Measurements from ENCODE around the gene SSUH2.

SSUH2 gene

GRCh38 chr3:8669019-8669418 lies 24.4 kb upstream of the SSUH2 start:
- no peaks in the 10 kb centered on the region for H3K36me3 ChIP-seq (ENCODE audit: control insufficient read depth, insufficient read depth, low read length)
- H3K4me1 ChIP-seq (ENCODE audit: control insufficient read depth, insufficient read depth, low read length) = no peaks in the 10 kb centered on the region
- H3K9me3 ChIP-seq (ENCODE audit: control insufficient read depth, insufficient read depth, low read length) = no peaks in the 10 kb centered on the region
- H3K4me3 ChIP-seq (ENCODE audit: low read depth, low read length) = no peak overlapping the region
- no peak overlapping the region for H3K9ac ChIP-seq (ENCODE audit: low read depth, low read length)
- no peaks in the 10 kb centered on the region for H3K27me3 ChIP-seq (ENCODE audit: control insufficient read depth, insufficient read depth, low read length)

DNA sequence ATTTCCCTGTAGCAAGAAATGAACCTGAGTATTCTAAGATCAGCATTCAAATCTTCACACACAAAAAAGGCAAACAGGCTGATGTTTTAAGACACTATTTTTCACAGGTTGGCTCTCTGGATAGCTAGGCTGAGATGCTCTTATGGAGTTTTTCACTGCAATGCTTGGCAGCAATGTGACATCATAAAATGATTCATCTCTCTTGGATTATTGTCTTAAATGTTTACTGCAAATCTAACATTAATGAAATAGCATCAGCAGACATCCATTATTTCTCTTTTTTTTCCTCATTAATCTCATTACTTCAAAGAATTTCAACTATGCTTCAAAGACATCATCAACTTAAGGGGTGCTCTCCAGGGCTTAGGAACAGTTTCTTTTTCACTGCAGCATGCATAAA lies 23.6 kb upstream of the SSUH2 start:
- Histone ChIP-seq H3K36me3 (ENCODE audit: control insufficient read depth, insufficient read depth, low read length) (no peaks in the 10 kb centered on the region), H3K4me1 (ENCODE audit: control insufficient read depth, insufficient read depth, low read length) (peaks cover under 1% of the 10 kb centered on the region), H3K4me3 (ENCODE audit: low read depth, low read length) (no peak overlapping the region), H3K9ac (ENCODE audit: low read depth, low read length) (no peak overlapping the region), H3K9me3 (ENCODE audit: control insufficient read depth, insufficient read depth, low read length) (no peaks in the 10 kb centered on the region), H3K27me3 (ENCODE audit: control insufficient read depth, insufficient read depth, low read length) (no peaks in the 10 kb centered on the region)

GRCh38 chr3:8667463-8668091 lies 23.0 kb upstream of the SSUH2 start:
- peaks cover 4% of the 10 kb centered on the region for H3K4me1 ChIP-seq (ENCODE audit: control insufficient read depth, insufficient read depth, low read length)
- no peaks in the 10 kb centered on the region for H3K36me3 ChIP-seq (ENCODE audit: control insufficient read depth, insufficient read depth, low read length)
- no peak overlapping the region for H3K9ac ChIP-seq (ENCODE audit: low read depth, low read length)
- no peaks in the 10 kb centered on the region for H3K27me3 ChIP-seq (ENCODE audit: control insufficient read depth, insufficient read depth, low read length)
- H3K4me3 ChIP-seq (ENCODE audit: low read depth, low read length) = no peak overlapping the region
- no peaks in the 10 kb centered on the region for H3K9me3 ChIP-seq (ENCODE audit: control insufficient read depth, insufficient read depth, low read length)

DNA sequence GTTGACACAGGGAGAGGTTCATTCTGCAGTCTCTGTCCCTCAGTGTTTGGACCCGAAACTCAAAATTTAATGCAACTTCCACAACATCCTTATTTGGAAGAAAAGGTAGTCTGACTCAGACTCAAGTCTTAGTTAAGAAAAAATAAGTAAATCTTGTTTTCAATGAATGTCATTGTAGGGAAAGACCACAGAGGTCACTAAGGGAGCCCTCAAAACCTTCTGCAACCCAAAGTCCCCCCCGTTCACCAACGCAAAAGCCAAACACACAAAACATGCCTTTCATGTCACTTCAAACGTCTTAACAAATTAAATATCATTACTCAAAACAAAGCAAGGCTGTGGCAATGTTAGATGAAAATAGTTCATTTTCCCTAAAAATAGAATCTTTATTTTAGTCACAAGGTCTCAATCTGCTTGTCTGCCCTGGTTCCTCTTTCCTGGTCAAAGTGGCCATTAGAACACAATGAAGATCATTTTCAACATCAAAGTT lies 20.9 kb upstream of the SSUH2 start:
- Histone ChIP-seq H3K4me1 (ENCODE audit: control insufficient read depth, insufficient read depth, low read length) (peaks cover 4% of the 10 kb centered on the region), H3K36me3 (ENCODE audit: control insufficient read depth, insufficient read depth, low read length) (no peaks in the 10 kb centered on the region), H3K9me3 (ENCODE audit: control insufficient read depth, insufficient read depth, low read length) (no peaks in the 10 kb centered on the region), H3K27me3 (ENCODE audit: control insufficient read depth, insufficient read depth, low read length) (no peaks in the 10 kb centered on the region), H3K4me3 (ENCODE audit: low read depth, low read length) (no peak overlapping the region), H3K9ac (ENCODE audit: low read depth, low read length) (no peak overlapping the region)

DNA sequence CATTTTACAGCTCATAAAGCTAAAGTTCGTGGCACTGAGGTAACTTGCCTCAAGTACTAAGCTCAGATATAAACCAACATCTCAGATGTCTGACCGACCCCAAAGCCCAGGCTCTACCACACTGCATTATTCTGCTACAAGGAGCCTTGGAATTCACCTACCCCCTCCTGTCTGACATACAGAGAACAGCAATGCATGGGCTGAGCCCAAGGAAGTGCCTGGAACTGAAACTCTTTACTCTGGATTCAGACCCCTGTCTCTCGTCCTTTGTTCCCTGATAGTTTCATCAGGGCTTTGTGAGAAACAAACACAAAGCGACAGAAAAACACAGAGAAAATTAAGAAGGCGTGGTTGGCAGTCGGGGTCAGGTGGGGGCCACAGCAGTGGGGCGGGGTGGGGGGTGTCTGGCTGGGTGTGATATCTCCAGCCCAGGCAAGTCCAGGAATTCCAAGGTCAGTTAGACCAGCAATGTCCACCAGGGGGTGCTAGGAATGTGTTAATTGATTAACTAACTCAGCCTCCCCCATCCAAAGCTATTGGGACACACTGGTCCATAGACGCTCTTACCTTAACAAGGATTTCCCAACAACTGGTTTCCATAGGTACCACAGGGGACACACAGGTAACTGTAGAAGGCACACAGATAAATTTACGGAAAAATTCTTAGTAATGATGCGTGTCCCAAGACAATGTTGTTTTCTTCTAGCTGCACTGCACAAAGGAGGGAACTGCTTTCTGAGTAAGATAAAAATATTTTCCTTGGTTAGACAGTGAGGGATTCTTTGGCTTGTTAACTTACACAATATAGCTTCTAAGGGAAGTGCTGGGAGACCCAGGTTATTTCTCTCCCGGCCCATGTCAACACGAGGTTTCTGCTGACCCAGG lies 18.8 kb upstream of the SSUH2 start:
- Histone ChIP-seq H3K9me3 (ENCODE audit: control insufficient read depth, insufficient read depth, low read length) (no peaks in the 10 kb centered on the region), H3K36me3 (ENCODE audit: control insufficient read depth, insufficient read depth, low read length) (no peaks in the 10 kb centered on the region), H3K4me3 (ENCODE audit: low read depth, low read length) (no peak overlapping the region), H3K27me3 (ENCODE audit: control insufficient read depth, insufficient read depth, low read length) (peaks cover 2% of the 10 kb centered on the region), H3K4me1 (ENCODE audit: control insufficient read depth, insufficient read depth, low read length) (peaks cover 4% of the 10 kb centered on the region), H3K9ac (ENCODE audit: low read depth, low read length) (no peak overlapping the region)

DNA sequence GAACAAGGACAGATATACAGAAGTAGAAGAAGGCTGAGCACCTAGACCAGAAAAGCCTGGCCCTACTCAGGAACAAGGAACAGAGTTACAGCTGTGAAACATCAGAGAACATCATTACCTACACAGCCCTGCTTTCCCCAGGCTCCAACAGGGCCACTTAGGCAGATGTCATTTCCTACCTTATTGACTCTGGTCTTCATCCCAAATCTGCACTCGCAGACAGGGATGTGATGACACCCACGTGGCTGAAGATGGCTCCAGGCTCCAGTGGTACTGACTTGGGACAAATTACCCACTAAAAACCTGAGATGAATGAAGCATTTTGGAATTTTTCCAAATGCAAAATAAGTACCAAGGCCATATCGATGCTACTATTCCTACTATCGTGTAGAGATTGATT lies 18.0 kb upstream of the SSUH2 start:
- Histone ChIP-seq H3K9me3 (ENCODE audit: control insufficient read depth, insufficient read depth, low read length) (no peaks in the 10 kb centered on the region), H3K4me1 (ENCODE audit: control insufficient read depth, insufficient read depth, low read length) (peaks cover 4% of the 10 kb centered on the region), H3K9ac (ENCODE audit: low read depth, low read length) (no peak overlapping the region)

DNA sequence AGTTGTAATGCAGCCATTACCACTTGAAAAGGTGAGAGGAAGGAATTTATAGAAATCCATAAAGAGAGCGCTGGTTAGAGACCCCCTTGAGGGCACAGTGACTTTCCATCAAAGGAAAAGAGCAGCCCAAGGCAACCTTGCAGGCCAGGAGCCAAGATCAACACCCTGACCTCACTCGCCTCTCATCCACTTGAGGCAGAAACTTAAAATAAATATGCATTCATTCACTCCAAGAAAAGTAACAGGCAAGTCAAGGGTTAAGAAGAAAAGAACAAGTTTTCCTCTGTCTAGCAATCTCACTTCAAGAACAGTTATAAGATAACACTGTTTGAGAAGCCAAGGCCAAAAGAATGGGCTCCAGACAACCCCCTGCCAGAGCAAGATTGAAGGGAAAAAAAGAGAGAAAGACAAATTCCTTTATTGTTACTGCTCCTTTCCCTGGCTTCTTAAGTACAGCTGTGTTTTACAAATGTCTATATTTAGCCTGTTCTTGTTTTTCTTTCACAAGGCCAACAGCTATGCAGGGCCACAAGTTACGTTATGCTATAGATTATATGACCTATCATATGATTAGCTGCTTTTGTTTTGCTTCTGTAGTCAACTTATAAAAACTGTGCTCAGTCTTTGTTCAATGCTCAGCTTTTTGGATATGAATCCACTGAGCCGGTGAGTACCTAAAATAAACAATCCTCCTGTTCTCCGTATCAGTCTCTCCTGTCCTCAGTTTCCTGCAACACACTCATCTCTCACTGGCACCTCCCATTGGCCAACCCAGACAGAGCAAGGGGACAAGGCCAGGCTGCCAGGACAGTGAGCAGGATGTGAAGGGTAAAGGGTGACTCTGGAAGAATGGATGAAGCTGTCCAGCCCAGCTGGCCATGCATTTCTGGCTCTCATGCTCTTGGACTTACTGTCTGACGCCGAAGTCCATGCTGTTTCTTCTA lies 15.8 kb upstream of the SSUH2 start:
- Histone ChIP-seq H3K36me3 (ENCODE audit: control insufficient read depth, insufficient read depth, low read length) (no peaks in the 10 kb centered on the region), H3K9me3 (ENCODE audit: control insufficient read depth, insufficient read depth, low read length) (no peaks in the 10 kb centered on the region), H3K27me3 (ENCODE audit: control insufficient read depth, insufficient read depth, low read length) (peaks cover 2% of the 10 kb centered on the region), H3K9ac (ENCODE audit: low read depth, low read length) (no peak overlapping the region), H3K4me3 (ENCODE audit: low read depth, low read length) (no peak overlapping the region), H3K4me1 (ENCODE audit: control insufficient read depth, insufficient read depth, low read length) (peaks cover 4% of the 10 kb centered on the region)

More for the DNA sequence above, 18.0 kb upstream of the SSUH2 start:
- Histone ChIP-seq H3K4me3 (ENCODE audit: low read depth, low read length) (no peak overlapping the region), H3K36me3 (ENCODE audit: control insufficient read depth, insufficient read depth, low read length) (no peaks in the 10 kb centered on the region), H3K27me3 (ENCODE audit: control insufficient read depth, insufficient read depth, low read length) (peaks cover 2% of the 10 kb centered on the region)

DNA sequence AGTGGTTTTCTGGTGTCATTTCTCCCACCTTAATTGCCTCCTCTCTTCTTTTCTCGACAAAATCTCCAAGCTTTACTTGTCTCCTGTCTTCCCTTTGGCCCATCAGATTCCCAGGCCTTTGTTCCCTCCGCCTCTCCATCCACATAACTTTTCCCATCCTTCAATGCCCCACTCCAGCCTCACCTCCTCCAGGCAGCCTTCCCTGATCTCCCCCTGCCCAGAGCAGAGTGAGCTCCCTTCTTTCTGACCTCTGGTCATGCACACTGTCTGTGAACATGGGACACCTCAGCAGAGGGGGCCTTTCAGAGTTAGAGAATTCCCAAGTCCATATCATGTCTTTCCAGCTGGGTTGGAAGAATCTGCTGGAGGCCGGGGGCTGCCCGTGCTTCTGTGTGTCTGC lies 14.6 kb upstream of the SSUH2 start:
- Histone ChIP-seq H3K9me3 (ENCODE audit: control insufficient read depth, insufficient read depth, low read length) (peaks cover 3% of the 10 kb centered on the region), H3K4me3 (ENCODE audit: low read depth, low read length) (no peak overlapping the region), H3K4me1 (ENCODE audit: control insufficient read depth, insufficient read depth, low read length) (peaks cover 4% of the 10 kb centered on the region), H3K27me3 (ENCODE audit: control insufficient read depth, insufficient read depth, low read length) (peaks cover 2% of the 10 kb centered on the region), H3K9ac (ENCODE audit: low read depth, low read length) (no peak overlapping the region), H3K36me3 (ENCODE audit: control insufficient read depth, insufficient read depth, low read length) (no peaks in the 10 kb centered on the region)

DNA sequence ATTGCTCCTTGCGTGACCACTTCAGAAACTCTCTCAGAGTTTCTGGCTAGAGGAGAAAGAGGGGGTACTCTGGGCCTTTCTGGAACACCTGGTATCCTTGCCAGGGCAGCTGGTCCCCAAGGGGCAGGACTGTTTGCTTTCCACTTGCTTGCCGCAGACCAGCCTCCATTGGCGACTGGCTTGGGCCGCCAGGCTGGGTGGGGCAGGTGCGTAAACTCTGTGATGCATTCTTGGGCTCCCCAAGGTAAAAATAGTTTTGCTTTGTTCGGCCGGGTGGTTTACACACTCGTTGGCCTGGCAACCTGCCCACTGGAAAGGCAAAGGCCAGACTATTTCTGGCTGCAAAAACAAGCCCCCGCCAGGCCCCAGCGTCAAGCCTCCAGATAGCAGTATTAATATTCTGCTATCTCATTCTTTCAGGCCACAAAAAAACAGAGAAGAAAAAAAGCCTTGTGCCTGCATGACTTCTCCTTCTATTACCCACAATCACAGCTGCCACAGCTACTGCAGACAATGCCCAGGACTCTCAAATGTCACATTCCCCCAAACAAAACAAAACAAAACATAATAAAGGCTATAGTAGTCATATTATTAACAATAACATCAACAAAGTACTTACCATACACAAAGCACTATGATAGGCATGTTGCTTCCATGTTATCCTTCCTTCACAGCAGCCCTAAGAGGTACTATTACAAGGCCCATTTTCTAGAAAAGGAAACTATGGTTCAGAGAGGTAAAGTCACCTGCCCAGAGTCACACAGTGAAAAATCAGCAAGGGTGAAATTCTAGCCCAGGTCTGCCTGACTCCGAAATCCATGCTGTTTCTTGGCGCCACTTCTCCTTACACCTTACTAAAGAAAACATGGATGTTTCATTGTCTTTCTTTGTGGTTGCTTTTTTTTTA lies 14.0 kb upstream of the SSUH2 start:
- H3K9ac ChIP-seq (ENCODE audit: low read depth, low read length) = no peak overlapping the region
- H3K36me3 ChIP-seq (ENCODE audit: control insufficient read depth, insufficient read depth, low read length) = no peaks in the 10 kb centered on the region

DNA sequence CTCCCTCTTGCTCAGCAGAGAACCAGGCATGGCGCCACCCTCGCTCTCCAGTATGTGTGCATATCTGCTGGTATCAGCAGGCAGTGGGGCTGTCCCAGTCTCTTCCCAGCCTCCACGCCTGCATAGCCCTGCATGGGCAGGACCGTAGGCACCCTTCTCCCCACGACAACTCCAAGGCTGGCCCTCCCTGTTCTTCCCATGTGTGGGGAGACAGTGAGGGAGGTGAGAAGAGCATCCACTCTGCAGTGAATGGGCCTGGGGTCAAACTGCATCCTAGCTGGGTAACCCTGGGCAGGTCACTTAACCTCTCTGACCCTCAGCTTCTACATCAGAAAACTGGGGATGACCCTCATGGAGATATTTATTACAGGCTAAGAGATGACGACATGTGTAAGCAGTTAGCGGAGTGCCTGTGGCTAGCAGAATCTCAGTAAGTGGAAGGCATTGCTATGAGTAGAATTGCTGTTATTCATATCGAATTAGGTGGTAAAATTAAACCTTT lies 13.3 kb upstream of the SSUH2 start:
- H3K4me1 ChIP-seq (ENCODE audit: control insufficient read depth, insufficient read depth, low read length) = no peaks in the 10 kb centered on the region
- H3K36me3 ChIP-seq (ENCODE audit: control insufficient read depth, insufficient read depth, low read length) = no peaks in the 10 kb centered on the region
- peaks cover 3% of the 10 kb centered on the region for H3K9me3 ChIP-seq (ENCODE audit: control insufficient read depth, insufficient read depth, low read length)
- H3K4me3 ChIP-seq (ENCODE audit: low read depth, low read length) = no peak overlapping the region
- H3K9ac ChIP-seq (ENCODE audit: low read depth, low read length) = no peak overlapping the region
- H3K27me3 ChIP-seq (ENCODE audit: control insufficient read depth, insufficient read depth, low read length) = peaks cover 2% of the 10 kb centered on the region

More for the DNA sequence above, 14.0 kb upstream of the SSUH2 start:
- peaks cover 3% of the 10 kb centered on the region for H3K9me3 ChIP-seq (ENCODE audit: control insufficient read depth, insufficient read depth, low read length)
- H3K4me1 ChIP-seq (ENCODE audit: control insufficient read depth, insufficient read depth, low read length) = peaks cover 4% of the 10 kb centered on the region
- peaks cover 2% of the 10 kb centered on the region for H3K27me3 ChIP-seq (ENCODE audit: control insufficient read depth, insufficient read depth, low read length)
- H3K4me3 ChIP-seq (ENCODE audit: low read depth, low read length) = no peak overlapping the region
